Measurements from ENCODE around the gene RNF144B. TPM values are rescaled to one million over a fixed set of nuclear protein-coding genes. Genes with fewer than 3 reads are reported as not detected.

RNF144B gene
- total RNA-seq, 4 donors from 2014 or later: 1.4 to 14.9 (median 2.4) TPM

DNA sequence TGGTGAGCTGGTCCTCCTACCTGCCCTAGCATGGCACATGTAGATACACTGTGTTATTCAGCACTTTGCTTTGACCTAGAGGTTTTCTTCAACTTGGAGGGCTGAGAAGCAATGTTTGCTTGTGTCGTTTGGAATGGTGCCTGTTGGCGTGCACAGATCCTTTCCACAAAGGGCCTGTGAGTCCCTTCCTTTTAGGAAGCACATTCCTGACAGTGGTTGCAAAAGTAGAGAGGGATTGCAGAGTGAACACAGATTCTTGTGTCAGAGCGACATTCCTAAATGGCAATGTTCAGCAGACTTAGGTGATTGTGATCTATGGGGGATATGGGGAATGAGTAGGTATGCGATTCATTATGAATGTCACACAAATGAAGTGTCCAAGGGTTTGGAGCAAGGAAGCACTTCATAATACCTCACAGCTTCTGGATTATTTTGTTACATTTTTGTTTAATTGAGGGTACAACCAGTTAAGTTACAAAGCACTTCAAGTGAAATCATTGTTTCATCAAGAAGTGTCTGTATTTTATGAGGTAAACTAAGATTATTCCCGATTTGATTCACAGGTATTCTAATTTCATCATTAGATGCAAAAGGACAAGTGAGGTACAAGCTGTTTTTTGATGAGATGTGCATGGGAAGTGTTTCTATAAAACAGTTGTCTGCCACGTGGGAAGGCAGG lies 713 bp upstream of the RNF144B start:
- Histone ChIP-seq H3K4me1 (peaks cover 0 to 10% (median 0%) of the 10 kb centered on the region in 4 donors), H3K9me3 (no peaks in the 10 kb centered on the region), H3K4me3 (peak overlapping the region in 2 of 4 donors; percentile 51 to 64), H3K27ac (no peak overlapping the region), H3K27me3 (no peaks in the 10 kb centered on the region), H3K36me3 (no peaks in the 10 kb centered on the region)
- no peak for DNase-seq
- no peak for TF ChIP-seq POLR2A (IDR thresholded peaks at IDR 0.05)
- TF ChIP-seq, protein P1, sequence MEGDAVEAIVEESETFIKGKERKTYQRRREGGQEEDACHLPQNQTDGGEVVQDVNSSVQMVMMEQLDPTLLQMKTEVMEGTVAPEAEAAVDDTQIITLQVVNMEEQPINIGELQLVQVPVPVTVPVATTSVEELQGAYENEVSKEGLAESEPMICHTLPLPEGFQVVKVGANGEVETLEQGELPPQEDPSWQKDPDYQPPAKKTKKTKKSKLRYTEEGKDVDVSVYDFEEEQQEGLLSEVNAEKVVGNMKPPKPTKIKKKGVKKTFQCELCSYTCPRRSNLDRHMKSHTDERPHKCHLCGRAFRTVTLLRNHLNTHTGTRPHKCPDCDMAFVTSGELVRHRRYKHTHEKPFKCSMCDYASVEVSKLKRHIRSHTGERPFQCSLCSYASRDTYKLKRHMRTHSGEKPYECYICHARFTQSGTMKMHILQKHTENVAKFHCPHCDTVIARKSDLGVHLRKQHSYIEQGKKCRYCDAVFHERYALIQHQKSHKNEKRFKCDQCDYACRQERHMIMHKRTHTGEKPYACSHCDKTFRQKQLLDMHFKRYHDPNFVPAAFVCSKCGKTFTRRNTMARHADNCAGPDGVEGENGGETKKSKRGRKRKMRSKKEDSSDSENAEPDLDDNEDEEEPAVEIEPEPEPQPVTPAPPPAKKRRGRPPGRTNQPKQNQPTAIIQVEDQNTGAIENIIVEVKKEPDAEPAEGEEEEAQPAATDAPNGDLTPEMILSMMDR (IDR thresholded peaks at IDR 0.05): no peak

DNA sequence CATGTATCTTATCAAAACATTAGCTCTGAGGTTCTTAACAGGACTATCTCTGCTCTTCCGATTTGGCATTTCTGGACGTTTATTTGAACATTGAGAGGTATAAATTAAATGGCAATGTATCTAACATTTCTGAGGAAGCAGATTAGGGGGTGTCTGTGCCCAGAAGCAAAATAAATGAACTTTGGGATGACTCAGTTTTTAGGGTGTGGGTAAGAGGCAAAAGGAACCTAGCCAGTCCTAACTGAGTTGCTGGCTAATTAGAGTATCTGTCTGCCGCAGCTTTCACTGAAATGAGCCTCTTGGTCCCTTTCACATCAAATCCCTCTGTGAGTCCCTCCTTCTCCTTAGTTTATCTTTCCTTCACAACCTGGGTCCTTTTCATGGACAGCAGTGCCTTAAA lies 1.1 kb downstream of the RNF144B start:
- Histone ChIP-seq H3K9me3 (no peaks in the 10 kb centered on the region), H3K27ac (peak overlapping the region in 1 of 4 donors; percentile 74), H3K27me3 (no peaks in the 10 kb centered on the region), H3K4me1 (peaks cover 0 to 10% (median 0%) of the 10 kb centered on the region in 4 donors), H3K4me3 (peak overlapping the region; percentile 51 to 67 (median 61)), H3K36me3 (no peaks in the 10 kb centered on the region)
- no peak for DNase-seq
- no peak for TF ChIP-seq POLR2A (IDR thresholded peaks at IDR 0.05)
- TF ChIP-seq, protein P1 (IDR thresholded peaks at IDR 0.05): no peak

DNA sequence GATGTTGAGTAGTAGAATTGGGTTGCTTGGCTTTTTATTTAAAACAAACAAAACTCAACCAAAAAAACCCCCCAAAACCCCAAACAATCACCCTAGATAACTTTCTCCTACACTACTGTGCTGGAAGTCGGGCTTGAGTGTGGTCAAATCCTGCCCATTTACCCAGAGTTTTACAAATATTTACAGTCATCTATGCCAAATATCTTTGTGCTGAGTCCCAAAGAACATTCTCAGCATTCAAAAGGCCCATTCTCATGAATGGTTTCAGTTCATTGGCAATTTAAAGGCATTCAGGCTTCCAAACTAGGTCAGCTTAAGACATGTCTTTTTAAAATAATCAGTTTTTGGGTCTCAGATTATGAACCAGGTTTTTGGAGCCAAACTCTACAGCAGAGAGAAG lies 1.8 kb downstream of the RNF144B start:
- Histone ChIP-seq H3K9me3 (no peaks in the 10 kb centered on the region), H3K27me3 (no peaks in the 10 kb centered on the region), H3K4me3 (peak overlapping the region in 2 of 4 donors; percentile 64 to 67), H3K4me1 (peaks cover 0 to 10% (median 0%) of the 10 kb centered on the region in 4 donors), H3K36me3 (no peaks in the 10 kb centered on the region), H3K27ac (no peak overlapping the region)
- DNase-seq: no peak
- TF ChIP-seq, protein P1 (IDR thresholded peaks at IDR 0.05): no peak
- TF ChIP-seq POLR2A (IDR thresholded peaks at IDR 0.05): no peak

DNA sequence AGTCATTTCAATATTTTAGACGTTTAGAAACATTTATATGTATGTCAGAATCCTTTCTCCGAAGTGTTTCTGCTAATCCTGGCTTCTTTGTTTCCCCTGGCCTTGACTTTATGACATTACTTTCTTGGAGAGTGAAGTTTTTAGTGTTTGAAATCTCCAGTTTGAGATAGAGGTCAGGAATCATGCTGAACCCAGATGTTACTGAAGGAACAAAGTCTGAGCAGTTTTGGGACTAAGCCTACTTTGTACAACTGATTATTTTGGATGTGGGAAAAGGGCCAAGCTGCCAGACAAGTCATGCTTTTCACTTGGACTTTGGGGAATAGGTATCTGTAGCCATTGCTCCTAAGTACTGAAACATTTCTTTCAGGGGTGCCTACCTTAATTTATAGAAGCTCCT lies 2.3 kb downstream of the RNF144B start:
- Histone ChIP-seq H3K9me3 (no peaks in the 10 kb centered on the region), H3K36me3 (no peaks in the 10 kb centered on the region), H3K4me3 (peak overlapping the region in 1 of 4 donors; percentile 0), H3K27ac (no peak overlapping the region), H3K4me1 (peaks cover 0 to 10% (median 0%) of the 10 kb centered on the region in 4 donors), H3K27me3 (no peaks in the 10 kb centered on the region)
- DNase-seq: no peak
- TF ChIP-seq POLR2A (IDR thresholded peaks at IDR 0.05): no peak
- TF ChIP-seq, protein P1 (IDR thresholded peaks at IDR 0.05): no peak

DNA sequence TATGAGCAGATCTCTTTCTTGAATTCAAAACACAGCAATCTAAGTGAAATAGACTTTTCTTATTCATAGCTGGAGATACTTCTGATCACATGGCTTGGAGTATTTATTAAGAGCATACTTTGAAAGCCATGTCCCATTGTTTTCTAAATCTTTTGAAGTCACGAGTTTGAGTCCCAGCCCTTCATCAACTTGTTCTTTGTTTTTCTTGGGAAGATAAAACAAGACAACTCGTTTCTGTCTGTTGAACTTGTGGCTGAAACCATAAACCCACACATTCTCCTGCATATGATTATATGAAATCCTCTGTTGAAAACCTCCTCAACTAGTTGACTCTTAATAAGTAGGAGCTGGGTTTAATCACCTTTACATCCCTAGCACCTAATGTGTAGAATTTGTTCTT lies 3.3 kb downstream of the RNF144B start:
- Histone ChIP-seq H3K27me3 (no peaks in the 10 kb centered on the region), H3K27ac (no peak overlapping the region), H3K4me3 (no peak overlapping the region), H3K36me3 (no peaks in the 10 kb centered on the region), H3K4me1 (peaks cover 0 to 10% (median 0%) of the 10 kb centered on the region in 4 donors), H3K9me3 (no peaks in the 10 kb centered on the region)
- TF ChIP-seq, protein P1 (IDR thresholded peaks at IDR 0.05): no peak
- no peak for TF ChIP-seq POLR2A (IDR thresholded peaks at IDR 0.05)
- DNase-seq: no peak
